CD1c-positive myeloid dendritic cell (primary cell): Measurements from ENCODE around the gene RTF1.

ENCODE experiments used
- DNase-seq: peaks from one replicate; pipeline ENCODE4 v3.0.0-alpha.2; 2016; ENCODE audit errors: extremely low spot score

The RTF1 gene

GRCh38 chr15:41487381-41487780 is 70.5 kb downstream of the RTF1 start:
- no peak for DNase-seq

DNA sequence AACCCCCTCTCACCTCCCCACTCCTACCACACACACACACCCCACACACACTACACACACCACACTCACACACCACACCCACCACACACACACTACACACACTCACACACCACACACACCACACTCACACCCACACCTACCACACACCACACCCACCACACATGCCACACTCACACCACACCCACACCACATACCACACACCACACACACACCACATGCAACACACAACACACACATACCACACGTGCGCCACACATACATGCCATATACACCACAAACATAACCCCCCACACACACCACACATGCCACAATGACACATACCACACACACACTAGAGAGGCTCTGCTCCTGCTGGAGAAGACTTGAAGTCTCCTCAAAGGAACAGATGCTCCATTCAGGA is 70.9 kb downstream of the RTF1 start:
- DNase-seq = no peak

- DNase-seq = no peak
Measured at GRCh38 chr15:41489641-41490040, 72.7 kb downstream of the RTF1 start.

DNA sequence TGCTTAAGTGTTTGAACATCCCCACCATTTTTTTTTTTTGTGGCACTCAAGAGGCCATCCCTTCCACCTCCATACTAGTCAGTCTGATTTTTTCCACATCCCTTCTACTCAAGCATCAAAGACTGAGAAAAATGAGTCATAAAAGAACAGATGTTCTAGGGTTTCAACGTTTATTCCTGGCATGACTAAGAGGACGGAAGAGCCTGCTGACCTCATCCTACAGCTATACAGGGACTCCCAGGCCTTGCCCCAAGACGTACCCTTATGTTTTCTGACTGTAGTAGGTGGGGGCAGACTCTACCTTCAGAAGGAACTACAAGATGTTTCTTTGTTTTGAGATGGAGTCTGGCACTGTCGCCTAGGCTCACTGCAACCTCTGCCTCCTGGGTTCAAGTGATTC is 73.5 kb downstream of the RTF1 start:
- DNase-seq = peak; percentile 59

DNA sequence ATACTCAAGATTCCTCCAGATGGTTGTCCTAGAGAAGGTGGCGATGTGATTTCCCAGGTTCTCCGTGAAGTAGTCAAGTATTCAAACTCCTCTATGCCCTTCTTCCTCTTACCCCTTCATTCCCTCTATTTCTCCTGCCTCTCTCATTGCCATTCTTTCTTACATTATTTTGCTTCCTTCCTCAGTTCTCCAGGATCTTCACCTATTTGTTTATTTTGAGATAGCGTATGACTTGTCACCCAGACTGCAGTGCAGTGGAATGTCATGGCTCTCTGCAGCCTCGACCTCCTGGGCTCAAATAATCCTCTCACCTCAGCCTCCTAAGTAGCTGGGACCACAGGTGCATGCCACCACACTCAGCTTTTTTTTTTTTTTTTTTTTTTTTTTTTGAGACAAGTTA is 75.0 kb downstream of the RTF1 start:
- DNase-seq = no peak

- DNase-seq = peak; percentile 11
Measured at GRCh38 chr15:41492597-41493204, 75.8 kb downstream of the RTF1 start.

- peak; percentile 90 for DNase-seq
Measured at GRCh38 chr15:41493205-41493901, 76.5 kb downstream of the RTF1 start, which contains the start of gene ITPKA. ITPKA (plus strand) TSS chr15:41493874; CDS start chr15:41493928, 54 bp downstream.

GRCh38 chr15:41493902-41494189 is 77.0 kb downstream of the RTF1 start:
- DNase-seq = no peak

GRCh38 chr15:41494190-41494921 is 77.5 kb downstream of the RTF1 start:
- DNase-seq = peak; percentile 32

- peak; percentile 13 for DNase-seq
Measured at GRCh38 chr15:41494922-41495735, 78.2 kb downstream of the RTF1 start.

GRCh38 chr15:41495736-41496599 is 79.1 kb downstream of the RTF1 start:
- DNase-seq = peak; percentile 27

DNA sequence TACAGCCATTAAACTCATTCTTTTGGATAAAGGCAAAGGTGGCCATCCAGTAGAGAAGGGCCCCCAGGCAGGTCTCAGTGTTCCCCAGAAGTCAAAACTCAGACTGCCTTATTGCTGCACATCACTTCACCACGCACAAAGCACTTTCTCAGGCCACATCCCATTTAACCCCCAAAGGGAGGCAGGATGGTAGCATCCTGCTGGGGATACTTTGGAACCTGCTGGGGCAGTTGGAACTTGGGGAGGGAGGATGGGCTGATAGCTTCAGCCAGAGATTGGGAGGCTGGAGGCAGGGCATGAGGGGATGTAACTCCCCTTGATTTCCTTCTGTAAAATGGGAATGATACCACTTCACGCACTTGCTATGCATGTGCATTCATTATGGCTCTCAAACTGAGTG is 81.8 kb downstream of the RTF1 start:
- no peak for DNase-seq

DNA sequence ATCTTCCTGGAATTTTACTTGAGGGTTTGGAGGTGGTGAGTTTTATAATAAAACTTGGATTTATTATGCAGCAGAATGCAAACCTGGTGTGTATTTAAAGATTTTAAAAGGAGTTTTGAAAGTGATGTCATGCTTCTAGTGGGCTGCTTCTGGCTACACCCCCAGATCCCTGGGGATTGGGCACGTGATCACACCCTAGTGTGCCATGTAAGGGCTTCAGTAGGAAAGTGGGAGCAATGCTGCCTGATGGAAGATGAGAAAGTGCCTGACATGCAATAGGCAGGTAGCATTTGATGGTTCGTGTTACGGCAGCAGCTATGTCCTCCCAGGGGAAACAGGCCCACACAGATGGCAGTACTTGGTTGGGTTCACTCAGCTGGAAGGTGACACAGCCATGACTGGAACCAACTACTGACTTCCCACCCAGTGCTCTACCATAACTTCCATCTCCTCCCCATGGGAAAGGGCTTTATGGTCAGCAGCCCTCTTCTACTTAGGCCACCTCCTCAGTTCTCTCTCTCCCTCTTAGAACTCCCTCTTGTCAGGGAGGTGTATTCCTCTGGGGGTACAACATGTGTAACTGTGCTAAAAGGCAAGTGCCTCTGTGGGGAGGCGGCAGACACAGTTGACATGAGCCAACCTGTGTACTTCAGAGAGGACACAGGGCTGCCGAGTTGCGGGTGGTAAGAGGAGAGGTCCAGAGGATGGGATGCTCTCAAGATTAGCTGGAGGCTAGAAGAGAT is 82.4 kb downstream of the RTF1 start:
- no peak for DNase-seq

DNA sequence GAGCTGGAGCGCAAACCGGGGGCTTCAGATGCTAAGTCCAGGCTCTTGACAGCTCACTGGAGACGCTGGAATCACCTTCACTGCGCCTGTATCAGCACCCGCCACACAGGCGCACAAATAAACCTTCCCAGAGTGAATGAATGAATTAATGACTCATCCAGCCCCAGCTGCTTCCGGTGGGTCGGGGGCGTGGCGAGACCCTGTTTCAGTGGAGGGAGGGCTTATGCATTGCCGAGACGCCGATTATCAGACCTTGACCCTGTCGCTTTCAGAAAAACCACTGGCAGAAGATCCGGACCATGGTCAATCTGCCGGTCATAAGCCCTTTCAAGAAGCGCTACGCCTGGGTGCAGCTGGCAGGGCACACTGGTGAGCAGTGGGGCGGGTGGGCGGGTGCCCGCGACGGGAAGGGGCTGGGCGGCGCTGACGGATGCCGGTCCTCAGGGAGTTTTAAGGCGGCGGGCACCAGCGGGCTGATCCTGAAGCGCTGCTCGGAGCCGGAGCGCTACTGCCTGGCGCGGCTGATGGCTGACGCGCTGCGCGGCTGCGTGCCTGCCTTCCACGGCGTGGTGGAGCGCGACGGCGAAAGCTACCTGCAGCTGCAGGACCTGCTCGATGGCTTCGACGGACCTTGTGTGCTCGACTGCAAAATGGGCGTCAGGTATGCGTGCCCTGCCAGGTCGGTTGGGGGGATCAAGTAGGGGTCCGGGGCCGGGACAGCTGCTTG is 84.5 kb downstream of the RTF1 start:
- peak; percentile 11 for DNase-seq

DNA sequence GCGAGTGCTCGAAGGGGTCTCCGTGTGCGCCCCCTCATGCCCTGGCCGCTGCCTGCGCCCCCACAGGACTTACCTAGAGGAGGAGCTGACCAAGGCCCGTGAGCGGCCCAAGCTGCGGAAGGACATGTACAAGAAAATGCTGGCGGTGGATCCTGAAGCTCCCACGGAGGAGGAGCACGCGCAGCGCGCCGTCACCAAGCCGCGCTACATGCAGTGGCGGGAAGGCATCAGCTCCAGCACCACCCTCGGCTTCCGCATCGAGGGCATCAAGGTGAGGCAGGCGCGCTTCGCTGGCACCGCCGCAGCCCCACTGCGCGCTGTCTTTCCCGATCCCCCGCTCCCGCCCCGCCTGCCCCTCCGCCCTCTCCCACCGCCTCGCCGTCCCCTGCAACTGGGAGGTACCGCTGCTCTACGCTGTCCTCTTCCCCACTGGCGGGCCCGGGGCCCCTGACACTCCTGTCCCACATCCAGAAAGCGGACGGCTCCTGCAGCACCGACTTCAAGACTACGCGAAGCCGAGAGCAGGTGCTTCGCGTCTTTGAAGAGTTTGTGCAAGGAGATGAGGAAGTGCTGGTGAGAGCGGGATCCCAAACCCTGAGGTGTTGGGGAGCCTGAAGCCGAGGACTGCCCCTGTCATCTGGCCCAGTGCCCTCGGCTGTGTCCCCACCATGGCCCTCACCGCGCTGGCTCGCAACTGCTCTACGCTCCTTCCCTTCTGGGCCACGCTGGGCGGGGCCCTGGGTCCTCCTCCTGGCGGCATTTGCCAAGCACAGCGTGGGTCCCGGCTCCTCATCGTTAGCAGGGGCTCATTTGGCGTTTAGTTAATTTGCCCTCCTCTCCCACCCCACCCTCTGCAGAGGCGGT is 85.3 kb downstream of the RTF1 start:
- DNase-seq = peak; percentile 41

DNA sequence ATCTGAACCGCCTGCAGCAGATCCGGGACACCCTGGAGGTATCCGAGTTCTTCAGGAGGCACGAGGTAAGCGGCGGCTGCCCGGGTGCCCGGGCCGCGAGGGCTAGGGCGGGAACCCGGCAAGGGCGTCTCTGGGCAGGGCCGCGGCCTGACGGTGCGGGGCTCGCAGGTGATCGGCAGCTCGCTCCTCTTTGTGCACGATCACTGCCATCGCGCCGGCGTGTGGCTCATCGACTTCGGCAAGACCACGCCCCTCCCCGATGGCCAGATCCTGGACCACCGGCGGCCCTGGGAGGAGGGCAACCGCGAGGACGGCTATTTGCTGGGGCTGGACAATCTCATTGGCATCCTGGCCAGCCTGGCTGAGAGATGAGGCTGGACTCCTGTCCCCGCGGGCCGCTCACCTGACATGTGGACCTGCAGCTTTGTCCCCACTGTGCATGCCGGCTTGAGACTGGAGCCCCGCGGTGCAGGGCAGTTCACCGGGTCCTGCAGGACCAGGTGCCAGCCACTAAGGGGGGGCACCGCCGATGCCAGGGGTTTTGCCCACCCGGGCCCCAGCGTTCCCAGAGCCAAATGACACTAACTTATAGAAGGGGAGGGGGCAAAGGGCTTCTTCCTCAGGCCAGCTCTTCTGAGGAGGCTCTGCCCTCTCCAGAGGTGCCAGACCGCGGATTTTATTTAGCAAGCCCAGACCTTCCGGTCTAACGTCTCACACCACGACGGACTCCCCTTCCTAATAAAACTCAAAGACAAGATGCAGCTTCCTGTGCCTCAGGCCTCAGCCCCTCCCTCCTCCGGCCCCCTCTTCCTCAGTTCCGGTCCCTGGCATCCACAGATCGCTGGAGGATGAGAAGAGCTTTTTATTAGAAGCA is 86.1 kb downstream of the RTF1 start:
- no peak for DNase-seq

DNA sequence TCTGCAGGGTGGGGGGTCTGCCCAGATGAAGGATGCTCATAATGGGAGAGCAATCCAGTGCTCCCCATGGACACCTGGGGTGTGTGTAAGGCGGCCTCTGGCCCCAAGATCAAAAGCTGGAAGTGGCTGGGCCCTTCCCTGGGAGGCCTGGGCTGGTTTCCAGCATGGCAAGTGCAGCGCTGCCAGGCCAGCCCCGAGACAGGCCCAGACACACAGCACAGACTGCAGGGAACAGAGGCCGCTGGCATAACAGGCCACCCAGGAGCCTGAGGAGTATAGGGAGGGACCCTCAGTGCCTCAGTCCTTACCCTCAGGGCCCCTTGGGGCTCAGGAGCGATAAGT is 86.7 kb downstream of the RTF1 start:
- DNase-seq = no peak
